Smooth muscle cell (in vitro differentiated cells): ENCODE results near the gene METTL16. TPM values are rescaled to one million over a fixed set of nuclear protein-coding genes. Genes with fewer than 3 reads are reported as not detected.
"Not testable (repeated sequence)": the region's sequence is repeated elsewhere in the genome, so short reads cannot be mapped to it uniquely, and the experiment has no call there.

Experiments used
- DNase-seq: peaks from one replicate; lab custom pipeline; 2025; ENCODE audit not compliant: unreplicated experiment; lab: John Stamatoyannopoulos, UW
- H2AFZ ChIP-seq: fragments of 200-600 bp; sonication (generic); 2 replicates; pipeline ENCODE4 v1.6.0; 2016; ENCODE audit warnings: antibody characterized with exemption, low read depth, mild to moderate bottlenecking
- H3F3A ChIP-seq: fragments of 200-600 bp; sonication (generic); 2 replicates; pipeline ENCODE4 v1.6.0; 2017; ENCODE audit warnings: antibody characterized with exemption, low read depth
- H3K27ac ChIP-seq: fragments of 200-600 bp; sonication (generic); 2 replicates; pipeline ENCODE4 v1.5.1; 2016; ENCODE audit warnings: low read depth, mild to moderate bottlenecking
- H3K27me3 ChIP-seq: fragments of 200-600 bp; sonication (generic); 2 replicates; pipeline ENCODE4 v1.6.1; 2016; ENCODE audit warnings: low read depth, mild to moderate bottlenecking
- H3K36me3 ChIP-seq: fragments of 200-600 bp; sonication (generic); 2 replicates; pipeline ENCODE4 v1.5.1; 2016; ENCODE audit warnings: low read depth
- H3K4me1 ChIP-seq: fragments of 200-600 bp; sonication (generic); 2 replicates; pipeline ENCODE4 v1.5.1; 2016; ENCODE audit warnings: low read depth
- H3K4me2 ChIP-seq: fragments of 200-600 bp; sonication (generic); 2 replicates; pipeline ENCODE4 v1.6.0; 2016; ENCODE audit warnings: mild to moderate bottlenecking
- H3K4me3 ChIP-seq: fragments of 200-600 bp; sonication (generic); 2 replicates; pipeline ENCODE4 v1.5.1; 2016; ENCODE audit warnings: mild to moderate bottlenecking
- H3K79me2 ChIP-seq: fragments of 200-600 bp; sonication (generic); 2 replicates; pipeline ENCODE4 v1.6.0; 2016; ENCODE audit warnings: low read depth, mild to moderate bottlenecking
- H3K9ac ChIP-seq: fragments of 200-600 bp; sonication (generic); 2 replicates; pipeline ENCODE4 v1.6.0; 2016; ENCODE audit warnings: low read depth
- H3K9me3 ChIP-seq: fragments of 200-600 bp; sonication (generic); replicated peaks from 2 replicates; pipeline ENCODE4 v1.5.1; 2016; ENCODE audit warnings: low read depth
- H4K20me1 ChIP-seq: fragments of 200-600 bp; sonication (generic); 2 replicates; pipeline ENCODE4 v1.6.0; 2016; ENCODE audit warnings: low read depth
- WGBS: methylation state at CpG from one replicate; pipeline ENCODE4 v1.1.7; 2016; ENCODE audit warnings: low lambda C conversion rate; 5-methylcytosine and 5-hydroxymethylcytosine counted together
- polyA plus RNA-seq: library from polyadenylated mRNA; unstranded; fragments of >200 nt; fragmentation: Nextera tagmentation; extraction: Ambion mirVana; gene quantifications from 2 replicates; pipeline ENCODE4 v1.2.1, GENCODE V29; 2016
- total RNA-seq: library from RNA; depleted of rRNA; stranded (reverse); fragments of >200 nt; gene quantifications from 2 replicates; pipeline ENCODE4 v1.2.3, GENCODE V29; 2014
- TF ChIP-seq, protein P1 (sequence below): fragments of 200-600 bp; sonication (generic); IDR thresholded peaks from 2 replicates; pipeline ENCODE4 v1.5.1; 2017; ENCODE audit warnings: borderline replicate concordance, mild to moderate bottlenecking, antibody characterized with exemption; ENCODE audit not compliant: insufficient read depth, poor library complexity, severe bottlenecking

Gene METTL16
- total and polyA plus RNA-seq, 2 experiments from 2014 or later, result 16.8 to 27.4 TPM

DNA sequence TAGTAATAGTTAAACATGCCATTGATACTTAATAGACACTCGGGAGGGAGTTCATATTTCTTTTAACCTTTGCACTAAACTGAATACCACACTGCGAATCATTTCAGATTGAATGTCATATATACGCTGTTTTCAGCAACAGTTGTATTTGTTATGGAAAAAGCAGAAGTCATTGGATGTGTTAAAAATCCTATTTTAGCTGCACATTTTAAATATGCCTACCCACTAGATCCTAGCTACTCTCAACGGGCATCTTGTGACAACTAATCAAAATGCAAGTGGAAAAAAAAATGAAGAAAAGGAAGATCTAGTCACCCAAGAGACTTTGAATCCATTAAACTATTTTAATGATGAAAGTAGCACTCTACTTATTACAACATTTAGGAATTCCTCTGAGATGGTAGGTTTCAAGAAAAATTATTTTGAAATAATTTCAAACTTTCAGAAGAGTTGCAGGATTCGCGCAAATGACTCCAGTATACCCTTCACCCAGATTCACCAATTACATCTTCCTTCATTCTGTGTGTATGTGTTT lies 59.4 kb downstream of the METTL16 start:
- no peaks in the 10 kb centered on the region for H3K36me3 ChIP-seq
- no peaks in the 10 kb centered on the region for H3K79me2 ChIP-seq
- no peak overlapping the region for H2AFZ ChIP-seq
- no peaks in the 10 kb centered on the region for H3K27me3 ChIP-seq
- no peaks in the 10 kb centered on the region for H3F3A ChIP-seq
- WGBS, result 93% methylated on average over 6 of the region's 6 CpGs
- no peaks in the 10 kb centered on the region for H3K4me1 ChIP-seq
- H3K9me3 ChIP-seq, result no peaks in the 10 kb centered on the region
- DNase-seq, result no peak
- H4K20me1 ChIP-seq, result peaks cover 4% of the 10 kb centered on the region
- H3K4me3 ChIP-seq, result no peak overlapping the region
- TF ChIP-seq, protein P1, sequence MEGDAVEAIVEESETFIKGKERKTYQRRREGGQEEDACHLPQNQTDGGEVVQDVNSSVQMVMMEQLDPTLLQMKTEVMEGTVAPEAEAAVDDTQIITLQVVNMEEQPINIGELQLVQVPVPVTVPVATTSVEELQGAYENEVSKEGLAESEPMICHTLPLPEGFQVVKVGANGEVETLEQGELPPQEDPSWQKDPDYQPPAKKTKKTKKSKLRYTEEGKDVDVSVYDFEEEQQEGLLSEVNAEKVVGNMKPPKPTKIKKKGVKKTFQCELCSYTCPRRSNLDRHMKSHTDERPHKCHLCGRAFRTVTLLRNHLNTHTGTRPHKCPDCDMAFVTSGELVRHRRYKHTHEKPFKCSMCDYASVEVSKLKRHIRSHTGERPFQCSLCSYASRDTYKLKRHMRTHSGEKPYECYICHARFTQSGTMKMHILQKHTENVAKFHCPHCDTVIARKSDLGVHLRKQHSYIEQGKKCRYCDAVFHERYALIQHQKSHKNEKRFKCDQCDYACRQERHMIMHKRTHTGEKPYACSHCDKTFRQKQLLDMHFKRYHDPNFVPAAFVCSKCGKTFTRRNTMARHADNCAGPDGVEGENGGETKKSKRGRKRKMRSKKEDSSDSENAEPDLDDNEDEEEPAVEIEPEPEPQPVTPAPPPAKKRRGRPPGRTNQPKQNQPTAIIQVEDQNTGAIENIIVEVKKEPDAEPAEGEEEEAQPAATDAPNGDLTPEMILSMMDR, result no peak
- H3K4me2 ChIP-seq, result no peak overlapping the region
- no peak overlapping the region for H3K27ac ChIP-seq
- no peak overlapping the region for H3K9ac ChIP-seq

- Histone ChIP-seq H3K4me3 (no peak overlapping the region), H3K79me2 (no peaks in the 10 kb centered on the region), H3K27me3 (no peaks in the 10 kb centered on the region), H3K9me3 (no peaks in the 10 kb centered on the region), H4K20me1 (no peaks in the 10 kb centered on the region), H3K27ac (no peak overlapping the region), H3K9ac (no peak overlapping the region), H3K4me2 (no peak overlapping the region), H3K36me3 (no peaks in the 10 kb centered on the region), H3F3A (no peaks in the 10 kb centered on the region), H2AFZ (no peak overlapping the region), H3K4me1 (no peaks in the 10 kb centered on the region)
- 91% methylated on average over 5 of the region's 5 CpGs for WGBS
- DNase-seq, result no peak
- TF ChIP-seq, protein P1, result no peak
Observed at GRCh38 chr17:2450016-2450650, 61.6 kb downstream of the METTL16 start.

GRCh38 chr17:2449486-2449885 lies 62.2 kb downstream of the METTL16 start:
- Histone ChIP-seq H2AFZ (no peak overlapping the region), H4K20me1 (no peaks in the 10 kb centered on the region), H3K9me3 (no peaks in the 10 kb centered on the region), H3K4me2 (no peak overlapping the region), H3F3A (no peaks in the 10 kb centered on the region), H3K4me1 (no peaks in the 10 kb centered on the region), H3K27me3 (no peaks in the 10 kb centered on the region), H3K9ac (no peak overlapping the region), H3K79me2 (no peaks in the 10 kb centered on the region), H3K27ac (no peak overlapping the region), H3K36me3 (no peaks in the 10 kb centered on the region), H3K4me3 (no peak overlapping the region)
- WGBS, result 57% methylated on average over 2 of the region's 2 CpGs
- no peak for DNase-seq
- TF ChIP-seq, protein P1, result no peak

DNA sequence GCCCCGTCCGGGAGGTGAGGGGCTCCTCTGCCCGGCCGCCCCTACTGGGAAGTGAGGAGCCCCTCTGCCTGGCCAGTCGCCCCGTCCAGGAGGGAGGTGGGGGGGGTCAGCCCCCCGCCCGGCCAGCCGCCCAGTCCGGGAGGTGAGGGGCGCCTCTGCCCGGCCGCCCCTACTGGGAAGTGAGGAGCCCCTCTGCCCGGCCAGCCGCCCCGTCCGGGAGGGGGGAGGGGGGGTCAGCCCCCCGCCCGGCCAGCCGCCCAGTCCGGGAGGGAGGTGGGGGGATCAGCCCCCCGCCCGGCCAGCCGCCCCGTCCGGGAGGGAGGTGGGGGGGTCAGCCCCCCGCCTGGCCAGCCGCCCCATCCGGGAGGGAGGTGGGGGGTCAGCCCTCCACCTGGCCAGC lies 64.2 kb downstream of the METTL16 start:
- not testable (repeated sequence) for H3K36me3 ChIP-seq, DNase-seq, H3K4me1 ChIP-seq, H3K4me2 ChIP-seq, H3K79me2 ChIP-seq, H3K27ac ChIP-seq, H3K27me3 ChIP-seq, H3K4me3 ChIP-seq, H3K9me3 ChIP-seq, H3K9ac ChIP-seq, H4K20me1 ChIP-seq, H2AFZ ChIP-seq, H3F3A ChIP-seq
- no CpG with 5 or more reads among the region's 29 CpGs for WGBS
